GM21528 (cell line): ENCODE measurements around the gene MAZ.
"Not testable (repeated sequence)": the region's sequence is repeated elsewhere in the genome, so short reads cannot be mapped to it uniquely, and the experiment has no call there.

Source experiments
- ATAC-seq: cut with Tn5 transposase; IDR thresholded peaks from one replicate; pipeline ENCODE4 v1.9.1; 2021; ENCODE audit warnings: mild to moderate bottlenecking, moderate library complexity; ENCODE audit not compliant: unreplicated experiment, low FRiP score

MAZ gene

DNA sequence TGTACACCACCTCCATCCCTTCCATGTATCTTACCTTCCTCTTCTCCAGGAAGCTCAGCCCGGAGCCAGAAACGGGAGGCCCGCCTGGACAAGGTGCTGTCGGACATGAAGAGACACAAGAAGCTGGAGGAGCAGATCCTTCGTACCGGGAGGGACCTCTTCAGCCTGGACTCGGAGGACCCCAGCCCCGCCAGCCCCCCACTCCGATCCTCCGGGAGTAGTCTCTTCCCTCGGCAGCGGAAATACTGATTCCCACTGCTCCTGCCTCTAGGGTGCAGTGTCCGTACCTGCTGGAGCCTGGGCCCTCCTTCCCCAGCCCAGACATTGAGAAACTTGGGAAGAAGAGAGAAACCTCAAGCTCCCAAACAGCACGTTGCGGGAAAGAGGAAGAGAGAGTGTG lies 13.2 kb downstream of the MAZ start:
- no peak for ATAC-seq

DNA sequence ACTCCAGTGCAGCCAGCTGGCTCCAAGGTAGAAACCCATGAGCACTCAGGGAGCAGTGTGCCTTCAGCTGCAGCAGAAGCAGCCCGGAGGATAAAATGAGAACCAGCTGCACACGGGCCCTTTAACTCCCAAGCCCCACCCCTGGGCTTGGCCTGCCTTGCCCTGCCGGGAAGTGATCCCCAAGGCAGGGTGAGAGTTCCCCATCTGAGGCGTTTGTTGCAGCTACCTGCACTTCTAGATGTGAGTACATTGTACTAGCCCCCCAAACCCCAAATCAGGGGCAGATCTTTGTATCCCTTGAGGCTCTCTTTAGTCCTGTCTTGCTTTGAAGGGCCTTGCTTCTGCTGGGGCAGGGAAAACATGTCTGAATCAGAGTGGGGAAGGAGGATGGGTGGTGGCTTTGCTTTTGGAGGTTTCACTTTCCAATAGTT lies 14.0 kb downstream of the MAZ start, which contains the start of gene MVP:
TSS of gene MVP (plus strand) at position 192 of the 431 bp plus-strand sequence. CDS start 10,088 bp downstream, outside the sequence.
- no peak for ATAC-seq

DNA sequence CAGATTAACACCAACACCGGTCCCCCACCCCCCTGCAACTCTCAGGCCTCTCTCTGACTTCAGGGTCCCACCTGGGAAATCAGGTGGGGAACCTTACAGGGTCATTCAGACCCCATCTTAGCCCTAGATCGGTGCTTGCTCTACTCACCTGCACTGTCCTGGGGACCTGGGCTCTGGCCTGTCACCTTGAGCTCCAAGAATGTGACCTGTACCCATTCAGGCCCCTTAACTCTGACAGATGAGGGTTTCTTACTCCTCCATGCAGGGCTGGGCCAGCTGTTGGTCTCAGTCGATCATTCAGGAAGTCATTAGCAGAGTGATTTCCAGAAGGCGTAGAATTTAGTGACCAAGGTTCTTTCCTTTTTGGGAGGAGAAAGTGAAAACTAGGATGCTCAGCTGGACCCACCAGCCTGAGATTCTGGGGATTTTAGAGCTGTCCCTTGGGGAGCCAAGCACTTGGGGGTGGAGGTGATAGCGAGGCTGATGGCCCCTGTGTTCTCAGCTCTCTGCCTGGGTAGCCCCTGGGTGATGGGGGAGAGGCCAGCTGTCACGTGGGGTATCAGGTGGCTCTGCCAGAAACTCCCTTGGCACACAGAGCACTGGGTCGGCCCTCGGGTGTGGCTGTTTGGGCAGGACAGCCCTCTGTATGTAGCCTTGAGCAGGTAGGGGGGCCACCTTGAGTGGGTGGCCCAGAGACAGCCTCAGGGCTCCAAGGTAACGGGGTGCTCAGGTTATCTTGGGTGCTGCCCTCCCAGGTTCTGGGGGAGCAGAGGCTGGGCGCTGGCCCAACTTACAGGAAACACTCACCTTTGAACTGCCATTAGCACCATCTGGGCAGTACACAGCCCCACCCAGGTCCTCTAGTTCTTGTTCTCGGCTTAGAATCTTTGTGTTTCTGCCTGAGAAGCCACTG lies 14.7 kb downstream of the MAZ start:
- ATAC-seq, result peak; percentile 42

DNA sequence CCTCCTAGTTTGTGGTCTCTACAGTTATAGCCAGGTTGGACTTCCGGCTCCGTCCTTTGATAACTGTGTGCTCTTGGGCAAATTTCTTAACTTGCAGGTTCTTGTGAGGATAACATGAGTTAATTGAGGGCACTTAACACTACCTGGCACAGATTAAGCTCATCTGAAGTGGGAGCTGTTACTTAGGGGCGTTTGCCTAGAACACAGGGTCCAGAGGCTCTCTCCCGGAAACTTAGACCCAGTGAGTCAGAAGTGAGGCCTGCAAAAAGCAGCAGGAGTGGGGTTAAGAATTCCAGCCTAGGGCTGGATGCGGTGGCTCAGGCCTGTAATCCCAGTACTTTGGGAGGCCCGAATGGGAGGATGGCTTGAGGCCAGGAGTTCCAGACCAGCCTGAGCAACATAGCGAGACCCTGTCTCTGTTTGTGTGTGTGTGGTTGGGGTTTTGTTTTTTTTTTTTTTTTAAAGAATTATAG lies 15.3 kb downstream of the MAZ start:
- ATAC-seq, result no peak

DNA sequence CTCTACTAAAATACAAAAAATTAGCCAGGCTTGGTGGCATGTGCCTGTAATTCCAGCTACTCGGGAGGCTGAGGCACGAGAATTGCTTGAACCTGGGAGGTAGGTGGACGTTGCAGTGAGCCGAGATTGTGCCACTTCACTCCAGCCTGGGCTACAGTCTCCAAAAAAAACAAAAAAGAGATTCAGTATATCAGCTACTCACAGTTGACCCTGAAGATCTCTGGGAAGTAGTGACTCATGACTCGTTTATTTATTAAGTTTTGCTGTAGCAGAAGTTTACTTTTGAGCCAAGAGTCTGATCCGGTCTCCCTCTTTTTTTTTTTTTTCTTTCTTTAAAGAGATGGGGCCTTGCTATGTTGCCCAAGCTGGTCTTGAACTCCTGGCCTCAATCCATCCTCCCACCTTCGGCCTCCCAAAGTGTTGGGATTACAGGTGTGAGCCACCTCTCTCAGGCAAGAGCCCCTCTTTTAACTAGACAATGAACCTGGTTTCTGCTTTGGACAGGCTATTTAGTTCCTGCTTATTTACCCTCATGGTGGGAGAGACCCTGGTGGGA lies 18.3 kb downstream of the MAZ start:
- ATAC-seq, result no peak

DNA sequence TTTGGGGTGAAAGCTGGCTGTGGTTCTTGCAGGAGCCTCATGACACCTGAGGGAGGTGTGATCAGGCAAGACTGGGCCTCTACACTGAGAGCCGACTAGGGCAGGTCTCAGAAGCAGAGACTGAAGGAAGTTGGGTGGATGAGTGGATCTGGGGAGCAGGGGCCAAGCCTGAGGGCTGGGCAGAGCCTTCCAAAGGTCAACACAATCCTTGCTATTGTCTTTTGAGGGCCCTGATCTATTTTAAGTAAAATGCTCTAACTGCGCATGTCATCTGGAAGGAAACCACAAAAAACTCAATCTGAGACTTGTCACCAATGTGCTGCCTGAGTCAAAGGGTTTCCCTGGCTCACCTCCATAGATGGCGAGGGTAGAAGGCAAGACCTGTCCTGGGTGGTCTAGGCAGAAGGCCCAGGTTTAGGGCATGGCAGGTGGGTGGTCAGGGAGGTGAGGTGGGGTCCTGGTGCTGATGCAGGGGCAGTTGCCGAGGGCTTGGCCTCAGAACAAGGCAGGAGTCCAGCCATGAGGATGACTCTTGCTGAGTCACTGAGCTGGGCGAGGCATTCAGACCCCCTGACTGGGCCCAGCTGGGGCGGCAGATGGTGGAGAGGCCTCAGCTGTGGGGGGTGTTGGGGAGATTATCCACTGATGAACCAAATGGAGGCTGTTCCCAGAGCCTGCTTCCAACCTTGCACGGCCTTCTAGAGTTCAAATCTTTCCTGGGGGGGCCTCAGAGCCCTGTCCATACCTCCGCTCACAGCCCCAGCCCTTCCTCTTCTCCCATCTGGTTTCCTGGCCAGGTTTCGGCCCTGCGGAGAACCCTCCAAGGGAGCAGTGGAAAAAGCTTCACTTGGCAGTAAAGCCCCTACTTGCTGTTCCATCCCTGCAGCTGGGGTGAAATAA lies 19.1 kb downstream of the MAZ start:
- no peak for ATAC-seq

DNA sequence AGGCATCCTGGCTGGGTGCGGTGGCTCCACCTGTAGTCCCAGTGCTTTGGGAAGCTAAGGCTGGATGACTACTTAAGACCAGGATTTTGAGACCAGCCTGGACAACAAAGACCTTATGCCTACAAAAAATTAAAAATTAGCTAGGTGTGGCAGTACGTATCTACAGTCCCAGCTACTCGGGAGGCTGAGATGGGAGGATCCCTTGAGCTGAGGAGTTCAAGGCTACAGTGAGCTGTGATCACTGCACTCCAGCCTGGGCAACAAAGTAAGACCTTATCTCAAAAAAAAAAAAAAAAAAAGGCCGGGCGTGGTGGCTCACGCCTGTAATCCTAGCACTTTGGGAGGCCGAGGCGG lies 20.0 kb downstream of the MAZ start:
- ATAC-seq, result no peak

DNA sequence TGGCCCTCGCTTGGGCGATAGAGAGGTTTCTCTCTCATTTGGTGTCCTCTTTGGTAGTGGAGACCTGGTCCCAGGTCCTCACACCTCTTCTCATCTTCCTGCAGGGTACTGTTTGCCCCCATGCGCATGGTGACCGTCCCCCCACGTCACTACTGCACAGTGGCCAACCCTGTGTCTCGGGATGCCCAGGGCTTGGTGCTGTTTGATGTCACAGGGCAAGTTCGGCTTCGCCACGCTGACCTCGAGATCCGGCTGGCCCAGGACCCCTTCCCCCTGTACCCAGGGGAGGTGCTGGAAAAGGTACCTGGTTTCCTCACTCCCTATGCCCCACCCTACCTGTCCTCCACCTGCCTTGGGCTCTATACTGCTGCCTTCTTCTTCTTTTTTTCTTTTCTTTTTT lies 24.4 kb downstream of the MAZ start:
- ATAC-seq, result no peak

DNA sequence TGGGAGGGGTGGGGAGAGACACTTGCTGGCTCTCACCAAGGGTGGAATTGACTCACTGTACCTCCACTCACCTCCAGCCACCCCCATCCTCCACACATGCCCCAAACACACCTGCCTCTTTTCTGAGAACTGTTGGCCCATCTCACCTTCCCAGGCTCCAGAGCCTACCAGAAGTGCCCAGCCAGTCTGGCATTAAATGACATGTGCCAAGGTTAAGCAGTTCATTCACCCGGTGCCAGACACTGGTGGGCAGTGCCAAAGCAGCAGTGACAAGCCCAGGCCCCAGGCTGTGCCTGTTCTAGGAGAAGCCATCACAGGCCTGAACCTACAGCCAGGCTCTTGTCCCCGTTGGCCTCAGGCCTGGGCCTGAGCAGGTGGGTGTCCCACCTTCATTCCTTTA lies 25.2 kb downstream of the MAZ start:
- no peak for ATAC-seq

DNA sequence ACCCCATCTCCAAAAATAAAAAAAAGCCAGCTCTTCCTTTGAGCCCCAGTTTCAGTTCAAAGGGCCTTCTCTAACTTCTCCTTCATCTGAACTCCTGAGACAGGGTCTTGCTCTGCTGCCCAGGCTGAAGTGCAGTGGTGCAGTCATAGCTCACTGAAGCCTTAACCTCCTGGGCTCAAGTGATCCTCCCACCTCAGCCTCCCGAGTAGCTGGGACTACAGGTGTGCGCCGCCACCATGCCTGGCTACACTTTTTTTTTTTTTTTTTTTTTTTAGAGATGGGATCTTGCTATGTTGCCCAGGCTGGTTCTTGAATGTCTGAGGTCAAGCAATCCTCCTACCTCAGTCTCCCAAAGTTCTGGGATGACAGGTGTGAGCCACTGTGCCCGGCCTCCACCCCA lies 26.9 kb downstream of the MAZ start:
- not testable (repeated sequence) for ATAC-seq

DNA sequence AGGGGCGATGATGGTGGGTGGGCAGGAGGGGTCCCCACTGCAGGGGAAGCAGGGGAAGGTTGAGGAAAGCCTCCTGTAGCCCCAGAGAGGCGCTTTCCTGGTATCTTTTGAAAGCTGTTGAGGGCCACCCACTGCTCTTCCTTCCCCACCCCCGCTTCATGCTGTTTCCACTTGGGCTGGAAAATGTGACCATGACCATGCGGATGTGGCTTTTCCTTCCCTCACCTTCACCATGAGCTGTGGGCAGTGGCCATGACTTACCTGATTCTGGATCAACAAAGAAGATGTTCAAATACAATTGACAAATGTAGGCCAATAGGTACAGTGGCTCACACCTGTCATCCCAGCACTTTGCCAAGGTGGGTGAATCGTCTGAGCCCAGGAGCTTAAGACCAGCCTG lies 27.8 kb downstream of the MAZ start:
- ATAC-seq, result no peak

DNA sequence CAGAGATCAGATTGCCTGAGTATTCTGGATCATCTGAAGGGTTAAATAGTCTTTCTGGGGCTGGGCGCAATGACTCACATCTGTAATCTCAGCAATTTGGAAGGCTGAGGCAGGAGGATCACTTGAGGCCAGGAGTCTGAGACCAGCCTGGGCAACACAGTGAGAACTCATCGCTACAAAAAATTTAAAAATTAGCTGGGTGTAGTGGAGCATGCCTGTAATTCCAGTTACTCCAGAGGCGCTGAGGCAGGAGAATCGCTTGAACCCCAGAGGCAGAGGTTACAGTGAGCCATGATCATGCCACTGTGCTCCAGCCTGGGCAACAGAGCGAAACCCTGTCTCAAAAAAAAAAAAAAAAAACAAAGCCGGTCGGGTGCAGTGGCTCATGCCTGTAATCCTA lies 29.6 kb downstream of the MAZ start:
- no peak for ATAC-seq

DNA sequence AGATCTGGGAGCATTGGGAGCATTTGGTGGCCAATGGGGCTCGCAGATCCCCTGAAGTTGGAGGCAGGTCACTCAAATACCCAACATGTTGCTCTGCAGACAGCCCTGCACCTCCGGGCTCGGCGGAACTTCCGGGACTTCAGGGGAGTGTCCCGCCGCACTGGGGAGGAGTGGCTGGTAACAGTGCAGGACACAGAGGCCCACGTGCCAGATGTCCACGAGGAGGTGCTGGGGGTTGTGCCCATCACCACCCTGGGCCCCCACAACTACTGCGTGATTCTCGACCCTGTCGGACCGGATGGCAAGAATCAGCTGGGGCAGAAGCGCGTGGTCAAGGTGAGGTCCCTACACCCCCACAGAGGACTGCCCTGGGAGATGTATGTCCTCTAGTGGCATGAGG lies 30.3 kb downstream of the MAZ start:
- no peak for ATAC-seq

DNA sequence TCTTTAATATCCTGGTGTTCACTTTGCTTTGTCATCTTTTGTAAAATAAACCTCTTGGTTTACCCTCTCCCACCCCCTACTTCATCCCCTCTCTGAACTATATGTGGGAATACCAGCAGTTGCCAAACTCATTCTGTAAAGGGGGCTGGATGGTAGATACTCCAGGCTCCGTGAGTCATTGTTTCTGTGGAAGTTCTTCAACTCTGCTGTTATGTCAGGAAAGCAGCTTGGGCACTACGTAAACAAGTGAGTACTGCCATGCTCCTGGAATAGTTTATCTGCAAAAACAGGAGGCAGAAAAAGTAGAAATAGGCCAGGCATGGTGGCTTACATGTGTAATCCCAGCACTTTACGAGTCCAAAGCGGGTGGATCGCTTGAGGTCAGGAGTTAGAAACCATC lies 31.5 kb downstream of the MAZ start:
- ATAC-seq, result no peak

DNA sequence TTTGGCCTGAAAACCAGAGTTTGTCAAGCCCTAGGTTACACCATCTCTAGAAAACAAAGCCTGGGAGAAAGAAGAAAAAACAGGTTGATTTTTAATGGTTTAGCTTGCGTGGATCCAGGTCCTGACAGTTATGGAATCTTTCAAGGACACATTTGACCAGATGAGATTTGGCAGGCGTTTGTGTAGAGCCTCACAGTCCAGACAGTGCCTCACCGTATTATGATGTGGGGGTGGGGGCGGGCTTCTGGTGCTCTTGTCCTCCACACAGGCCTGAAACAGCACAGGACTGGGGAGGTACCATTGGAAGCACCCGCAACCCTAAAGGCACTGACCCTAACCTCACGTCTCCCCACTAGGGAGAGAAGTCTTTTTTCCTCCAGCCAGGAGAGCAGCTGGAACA lies 33.5 kb downstream of the MAZ start:
- no peak for ATAC-seq

DNA sequence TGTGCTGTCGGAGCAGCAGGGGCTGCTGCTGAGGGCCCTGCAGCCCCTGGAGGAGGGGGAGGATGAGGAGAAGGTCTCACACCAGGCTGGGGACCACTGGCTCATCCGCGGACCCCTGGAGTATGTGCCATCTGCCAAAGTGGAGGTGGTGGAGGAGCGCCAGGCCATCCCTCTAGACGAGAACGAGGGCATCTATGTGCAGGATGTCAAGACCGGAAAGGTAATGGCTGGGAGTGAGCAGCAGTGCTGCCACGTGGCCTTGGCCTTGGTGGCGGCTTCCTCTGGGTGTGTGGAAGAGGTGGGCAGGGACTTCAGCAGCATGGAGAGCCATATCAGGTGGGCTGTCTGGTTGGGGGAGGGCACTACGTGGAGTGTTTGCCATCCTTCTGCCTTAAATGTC lies 33.9 kb downstream of the MAZ start:
- ATAC-seq, result no peak

DNA sequence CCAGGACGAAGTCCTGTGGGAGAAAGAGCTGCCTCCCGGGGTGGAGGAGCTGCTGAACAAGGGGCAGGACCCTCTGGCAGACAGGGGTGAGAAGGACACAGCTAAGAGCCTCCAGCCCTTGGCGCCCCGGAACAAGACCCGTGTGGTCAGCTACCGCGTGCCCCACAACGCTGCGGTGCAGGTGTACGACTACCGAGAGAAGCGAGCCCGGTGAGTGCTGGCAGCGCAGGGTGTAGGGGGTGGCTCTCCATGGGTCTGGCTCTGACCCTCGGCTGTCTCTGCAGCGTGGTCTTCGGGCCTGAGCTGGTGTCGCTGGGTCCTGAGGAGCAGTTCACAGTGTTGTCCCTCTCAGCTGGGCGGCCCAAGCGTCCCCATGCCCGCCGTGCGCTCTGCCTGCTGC lies 35.3 kb downstream of the MAZ start:
- no peak for ATAC-seq

DNA sequence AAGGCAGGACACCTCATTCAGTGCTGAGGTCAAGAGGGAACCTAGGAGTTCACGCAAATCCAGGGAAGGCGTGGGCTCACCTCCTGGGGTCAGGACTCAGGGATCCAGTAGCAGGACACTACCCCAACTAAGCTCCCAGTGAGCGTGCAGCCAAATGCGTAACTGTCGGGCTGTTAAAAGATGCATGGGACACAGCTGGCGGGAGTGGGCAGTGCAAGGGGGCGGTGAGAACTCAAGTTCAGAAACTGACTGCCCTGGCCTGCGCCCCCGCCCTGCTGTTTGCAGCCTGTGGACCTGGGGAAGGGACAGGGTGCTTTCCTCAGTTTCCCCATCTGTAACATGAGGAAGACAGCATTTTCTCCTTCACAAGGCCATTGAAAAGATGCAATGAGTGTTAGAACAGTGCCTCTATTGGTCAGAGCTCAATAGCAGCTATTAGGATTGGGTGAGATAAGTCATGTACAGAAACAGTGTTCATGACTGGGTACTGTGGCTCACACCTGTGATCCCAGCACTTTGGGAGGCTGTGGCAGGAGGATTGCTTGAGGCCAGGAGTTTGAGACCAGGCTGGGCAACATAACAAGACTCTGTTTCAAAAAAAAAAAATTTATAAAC lies 36.5 kb downstream of the MAZ start:
- no peak for ATAC-seq

DNA sequence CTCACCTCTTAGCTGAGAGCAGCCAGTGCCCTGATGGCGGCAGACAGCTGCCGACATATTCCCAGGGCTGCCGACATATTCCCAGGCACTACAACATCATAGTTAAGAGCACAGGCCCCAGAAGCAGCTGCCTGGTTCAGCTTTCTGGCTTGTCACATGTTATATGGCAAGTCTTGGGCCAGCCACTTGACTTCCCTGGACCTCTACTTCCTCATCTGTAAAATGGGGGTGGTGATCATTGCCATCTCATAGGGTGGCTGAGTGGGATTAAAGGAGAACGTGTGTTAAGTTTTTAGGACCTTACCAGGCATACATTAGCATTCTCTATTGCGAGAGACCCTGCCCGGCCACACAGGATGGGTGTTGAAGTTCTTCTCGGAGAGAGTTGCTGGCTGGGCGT lies 37.6 kb downstream of the MAZ start:
- ATAC-seq, result no peak

DNA sequence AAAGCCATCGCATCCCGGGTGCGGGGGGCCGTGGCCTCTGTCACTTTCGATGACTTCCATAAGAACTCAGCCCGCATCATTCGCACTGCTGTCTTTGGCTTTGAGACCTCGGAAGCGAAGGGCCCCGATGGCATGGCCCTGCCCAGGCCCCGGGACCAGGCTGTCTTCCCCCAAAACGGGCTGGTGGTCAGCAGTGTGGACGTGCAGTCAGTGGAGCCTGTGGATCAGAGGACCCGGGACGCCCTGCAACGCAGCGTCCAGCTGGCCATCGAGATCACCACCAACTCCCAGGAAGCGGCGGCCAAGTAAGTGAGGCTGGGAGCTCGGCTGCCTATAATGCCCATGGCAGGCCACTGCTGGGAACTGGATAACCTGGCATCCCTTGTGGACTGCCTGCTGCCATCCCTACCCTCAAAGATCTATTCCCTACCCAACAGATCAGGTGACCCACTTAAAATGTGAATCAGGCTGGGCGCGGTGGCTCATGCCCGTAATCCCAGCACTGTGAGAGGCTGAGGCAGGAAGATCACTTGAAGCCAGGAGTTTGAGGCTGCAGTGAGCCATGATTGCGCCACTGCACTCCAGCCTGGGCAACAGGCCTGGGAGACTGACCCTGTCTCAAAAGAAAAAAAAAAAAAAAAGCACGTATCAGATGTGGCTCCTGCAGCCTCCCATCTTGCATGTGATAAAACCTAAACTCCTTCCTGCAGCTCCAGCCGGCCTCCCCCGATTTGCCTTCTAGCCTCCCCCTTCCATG lies 38.4 kb downstream of the MAZ start:
- no peak for ATAC-seq
